IMR-90 (cell line): Measurements from ENCODE around the gene PROZ. TPM values are rescaled to one million over a fixed set of nuclear protein-coding genes. Genes with fewer than 3 reads are reported as not detected.

ENCODE experiments used
- ATAC-seq: fragments of 200-7000 bp; cut with Tn5 transposase; 2 replicates; pipeline ENCODE4 v1.9.1; 2020; ENCODE audit warnings: low read depth, mild to moderate bottlenecking, moderate library complexity
- BruUV-seq: library from RNA; stranded (reverse); fragments of 400-500 nt; replicated peaks from 2 replicates; lab custom pipeline; 2021; lab: Mats Ljungman, UMichigan
- CTCF ChIA-PET: fragments of 300-600 bp; formaldehyde crosslinking; extraction: SDS; loops from one replicate; lab custom pipeline; 2021; ENCODE audit warnings: antibody characterized with exemption; lab: Yijun Ruan, JAX
- POLR2A ChIA-PET: fragments of 300-600 bp; sonication (Branson Sonifier 250); formaldehyde crosslinking; loops from one replicate; lab custom pipeline; 2022; ENCODE audit warnings: antibody characterized with exemption; ENCODE audit not compliant: unreplicated experiment; lab: Charles Lee
- DNase-seq: peaks from one replicate; pipeline ENCODE4 v3.0.0; 2013
- H2AFZ ChIP-seq: replicated peaks from 2 replicates; pipeline ENCODE3; 2013; ENCODE audit warnings: low read length, mild to moderate bottlenecking; ENCODE audit not compliant: poor library complexity
- H2AK5ac ChIP-seq: 2 replicates; pipeline ENCODE4 v1.6.1; 2013; ENCODE audit warnings: low read depth, low read length, inconsistent platforms
- H2AK9ac ChIP-seq: replicated peaks from 2 replicates; pipeline ENCODE3; 2013; ENCODE audit warnings: mild to moderate bottlenecking, low read depth, low read length, moderate library complexity; ENCODE audit not compliant: poor library complexity
- H2BK120ac ChIP-seq: 2 replicates; pipeline ENCODE4 v1.6.1; 2013; ENCODE audit warnings: low read depth, low read length, inconsistent platforms
- H2BK15ac ChIP-seq: 3 replicates; pipeline ENCODE4 v1.6.1; 2013; ENCODE audit warnings: low read depth, low read length, inconsistent platforms
- H2BK20ac ChIP-seq: 2 replicates; pipeline ENCODE4 v1.6.1; 2013; ENCODE audit warnings: low read depth, mild to moderate bottlenecking, inconsistent platforms, low read length, moderate library complexity
- H2BK5ac ChIP-seq: 2 replicates; pipeline ENCODE4 v1.6.1; 2013; ENCODE audit warnings: mild to moderate bottlenecking, low read depth, low read length, inconsistent platforms; ENCODE audit not compliant: poor library complexity, severe bottlenecking
- H3K14ac ChIP-seq: replicated peaks from 2 replicates; pipeline ENCODE4 v1.6.1; 2013; ENCODE audit warnings: low read depth, low read length, inconsistent platforms
- H3K18ac ChIP-seq: 2 replicates; pipeline ENCODE4 v1.6.1; 2013; ENCODE audit warnings: low read depth, low read length, control low read depth
- H3K23ac ChIP-seq: 2 replicates; pipeline ENCODE4 v1.6.1; 2013; ENCODE audit warnings: low read depth, low read length, inconsistent platforms
- H3K27ac ChIP-seq: 2 replicates; pipeline ENCODE4 v1.5.1; 2013; ENCODE audit warnings: mild to moderate bottlenecking, control low read depth, low read length; ENCODE audit not compliant: insufficient read depth
- H3K27me3 ChIP-seq: 2 replicates; pipeline ENCODE4 v1.6.1; 2013; ENCODE audit warnings: low read length; ENCODE audit not compliant: control insufficient read depth, insufficient read depth
- H3K36me3 ChIP-seq: 2 replicates; pipeline ENCODE4 v1.6.1; 2013; ENCODE audit warnings: low read length, mixed read lengths; ENCODE audit not compliant: control insufficient read depth, insufficient read depth
- H3K4ac ChIP-seq: 2 replicates; pipeline ENCODE4 v1.6.1; 2013; ENCODE audit warnings: low read depth, low read length, inconsistent platforms
- H3K4me1 ChIP-seq: 2 replicates; pipeline ENCODE4 v1.6.1; 2013; ENCODE audit warnings: low read length, mixed read lengths; ENCODE audit not compliant: control insufficient read depth, insufficient read depth
- H3K4me2 ChIP-seq: 2 replicates; pipeline ENCODE4 v1.6.1; 2013; ENCODE audit warnings: low read depth, mild to moderate bottlenecking, control low read depth, low read length, moderate library complexity
- H3K4me3 ChIP-seq: 2 replicates; pipeline ENCODE4 v1.5.1; 2013; ENCODE audit warnings: low read depth, mild to moderate bottlenecking, control low read depth, low read length, moderate library complexity; ENCODE audit not compliant: insufficient read depth
- H3K56ac ChIP-seq: 2 replicates; pipeline ENCODE4 v1.6.1; 2013; ENCODE audit warnings: low read length, inconsistent platforms; ENCODE audit not compliant: insufficient read depth; ENCODE audit errors: extremely low read depth
- H3K79me1 ChIP-seq, 2 experiments: 2 replicates each; pipeline ENCODE4 v1.6.1; 2013; ENCODE audit warnings: low read length in 2 of 2, inconsistent platforms in 1 of 2, low read depth in 1 of 2
- H3K9ac ChIP-seq: 2 replicates; pipeline ENCODE4 v1.6.1; 2013; ENCODE audit warnings: low read depth, low read length, control low read depth
- H3K9me1 ChIP-seq: 2 replicates; pipeline ENCODE4 v1.6.1; 2013; ENCODE audit warnings: low read length, inconsistent platforms; ENCODE audit not compliant: insufficient read depth
- H3K9me3 ChIP-seq: 2 replicates; pipeline ENCODE4 v1.6.1; 2013; ENCODE audit warnings: low read length; ENCODE audit not compliant: control insufficient read depth, insufficient read depth
- H4K20me1 ChIP-seq: 2 replicates; pipeline ENCODE4 v1.6.1; 2013; ENCODE audit warnings: low read length, inconsistent platforms; ENCODE audit not compliant: insufficient read depth
- H4K5ac ChIP-seq: 2 replicates; pipeline ENCODE4 v1.6.1; 2013; ENCODE audit warnings: mild to moderate bottlenecking, low read depth, low read length, control low read depth
- H4K8ac ChIP-seq, 2 experiments: 2 replicates each; pipeline ENCODE4 v1.6.1; 2013; ENCODE audit warnings: low read depth in 2 of 2, low read length in 2 of 2, control low read depth in 1 of 2, inconsistent platforms in 1 of 2
- H4K91ac ChIP-seq: 2 replicates; pipeline ENCODE4 v1.6.1; 2013; ENCODE audit warnings: low read depth, low read length, inconsistent platforms; ENCODE audit not compliant: insufficient read depth
- CEBPB ChIP-seq: IDR thresholded peaks from 2 replicates; pipeline ENCODE4 v1.6.1; 2012; ENCODE audit warnings: low read depth, low read length, improper control_type of control experiment
- CHD1 ChIP-seq: IDR thresholded peaks from 2 replicates; pipeline ENCODE4 v1.6.1; 2012; ENCODE audit warnings: low read depth, low read length, improper control_type of control experiment
- CTCF ChIP-seq: conservative IDR thresholded peaks from 2 replicates; pipeline ENCODE4 v1.5.1; 2012; ENCODE audit warnings: mild to moderate bottlenecking, low read depth, low read length, improper control_type of control experiment
- ELK1 ChIP-seq: fragments of 150-350 bp; IDR thresholded peaks from 2 replicates; pipeline ENCODE4 v1.6.1; 2016; ENCODE audit warnings: low read depth, mild to moderate bottlenecking, low read length, moderate library complexity, borderline replicate concordance
- MAFK ChIP-seq: IDR thresholded peaks from 2 replicates; pipeline ENCODE4 v1.6.1; 2012; ENCODE audit warnings: low read depth, low read length, improper control_type of control experiment
- MAZ ChIP-seq: IDR thresholded peaks from 2 replicates; pipeline ENCODE4 v1.6.1; 2012; ENCODE audit warnings: low read depth, mild to moderate bottlenecking, low read length, improper control_type of control experiment, moderate library complexity, borderline replicate concordance
- MXI1 ChIP-seq: IDR thresholded peaks from 2 replicates; pipeline ENCODE4 v1.6.1; 2012; ENCODE audit warnings: low read depth, mild to moderate bottlenecking, low read length, moderate library complexity, borderline replicate concordance
- NFE2L2 ChIP-seq: fragments of 150-350 bp; IDR thresholded peaks from 2 replicates; pipeline ENCODE4 v1.6.1; 2016; ENCODE audit warnings: low read depth, mild to moderate bottlenecking, low read length
- POLR2A ChIP-seq: IDR thresholded peaks from 2 replicates; pipeline ENCODE4 v1.6.1; 2012; ENCODE audit warnings: mild to moderate bottlenecking, low read depth, low read length
- RAD21 ChIP-seq: IDR thresholded peaks from 2 replicates; pipeline ENCODE4 v1.6.1; 2012; ENCODE audit warnings: low read length, improper control_type of control experiment
- RCOR1 ChIP-seq: IDR thresholded peaks from 2 replicates; pipeline ENCODE4 v1.6.1; 2012; ENCODE audit warnings: mild to moderate bottlenecking, low read length, improper control_type of control experiment; ENCODE audit not compliant: insufficient replicate concordance
- SMC3 ChIP-seq: fragments of 150-350 bp; IDR thresholded peaks from 2 replicates; pipeline ENCODE4 v1.6.1; 2016; ENCODE audit warnings: low read depth, mild to moderate bottlenecking, antibody characterized with exemption, low read length, moderate library complexity
- USF2 ChIP-seq: fragments of 150-350 bp; IDR thresholded peaks from 2 replicates; pipeline ENCODE4 v1.6.1; 2017; ENCODE audit warnings: mild to moderate bottlenecking, antibody characterized with exemption, low read length, low read depth
- WGBS, 2 experiments: methylation state at CpG; one replicate each; pipeline versions ENCODE4 v1.1.5 to v1.1.7; 2013; ENCODE audit warnings: missing lambda C conversion rate in 2 of 2; ENCODE audit not compliant: insufficient read length in 1 of 2; ENCODE audit errors: extremely low coverage in 2 of 2; 5-methylcytosine and 5-hydroxymethylcytosine counted together
- dilution Hi-C: fragments of 300-500 bp; cut with HindIII; formaldehyde crosslinking; loops from one replicate; pipeline ENCODE4 v1.14.3; 2018; ENCODE audit warnings: low sequenced_read_pairs; ENCODE audit not compliant: unreplicated experiment
- in situ Hi-C: fragments of 300-500 bp; cut with MboI; formaldehyde crosslinking; loops from 3 replicates; pipeline ENCODE4 v1.14.3; 2019; ENCODE audit warnings: low sequenced_read_pairs, inconsistent platforms, mixed read lengths
- intact Hi-C: fragments of 100-400 bp; cut with micrococcal nuclease; formaldehyde crosslinking; loops from 2 replicates; pipeline ENCODE4 v1.10.0; 2022
- polyA plus RNA-seq, 3 experiments: library from polyadenylated mRNA; depleted of rRNA; stranded (reverse); fragments of >200 nt; gene quantifications; 2 replicates each; pipeline ENCODE4 v1.2.3, GENCODE V29; 2012; ENCODE audit warnings: low replicate concordance in 1 of 3
- total RNA-seq: library from RNA; depleted of rRNA; stranded (reverse); fragments of >200 nt; gene quantifications from 2 replicates; pipeline ENCODE4 v1.2.3, GENCODE V29; 2012

Gene PROZ
- total and polyA plus RNA-seq, 2 of the 4 experiments (the other 2 are of a cell fraction) = not detected

GRCh38 chr13:113208421-113209335 is 50.2 kb downstream of the PROZ start, which contains the start of gene PCID2:
Gene PCID2 (minus strand): TSS chr13:113208669. CDS start chr13:113208634, 35 bp downstream.
- Histone ChIP-seq H4K8ac (peak within 1 kb of the TSS; percentile 27 to 97), H3K14ac (peak within 1 kb of the TSS; percentile 80), H4K5ac (peak within 1 kb of the TSS; percentile 98), H4K20me1 (peaks cover 43% of the 10 kb centered on the region), H3K4me3 (peak within 1 kb of the TSS; percentile 96), H3K27me3 (no peaks in the 10 kb centered on the region), H2BK15ac (no peak within 1 kb of the TSS; the same call in 1 of the 3 replicates), H3K9me1 (peaks cover 20% of the 10 kb centered on the region), H3K4me2 (peak within 1 kb of the TSS; percentile 100), H3K23ac (peak within 1 kb of the TSS; percentile 88), H3K9me3 (no peaks in the 10 kb centered on the region), H3K56ac (peak within 1 kb of the TSS; percentile 58), H2BK120ac (peak within 1 kb of the TSS; percentile 77), H3K79me1 (peaks cover 19 to 50% of the 10 kb centered on the region in 2 experiments), H3K36me3 (peaks cover 11% of the 10 kb centered on the region), H2BK20ac (peak within 1 kb of the TSS; percentile 27), H4K91ac (peak within 1 kb of the TSS; percentile 93), H2AK9ac (peak within 1 kb of the TSS; percentile 98), H3K27ac (peak within 1 kb of the TSS; percentile 99), H2AFZ (peak within 1 kb of the TSS; percentile 91), H3K4me1 (peaks cover 21% of the 10 kb centered on the region), H2BK5ac (peak within 1 kb of the TSS; percentile 99), H3K4ac (peak within 1 kb of the TSS; percentile 87), H3K18ac (peak within 1 kb of the TSS; percentile 87), H2AK5ac (peak within 1 kb of the TSS; percentile 45), H3K9ac (peak within 1 kb of the TSS; percentile 95)
- ATAC-seq (peak; percentile 73), DNase-seq (peak; percentile 84)
- 0% methylated on average over 31 of the region's 103 CpGs; no CpG with 5 or more reads in 1 of the 2 experiments for WGBS, 2 experiments
- POLR2A ChIA-PET = interaction anchor here (0.6 to 1.7 kb wide), 2 partner anchors 8 to 21 kb away, joined by 4 read pairs; no protein-coding TSS in a partner anchor
- BruUV-seq = no TSS peak
- intact Hi-C loops (loop anchor here (2.0 kb wide), 1 partner anchor 30 kb away; no protein-coding TSS in a partner anchor), dilution Hi-C loops (no loop called here), in situ Hi-C loops (no loop called here)
- CTCF ChIA-PET = no interaction called here
- TF ChIP-seq USF2 (no peak), RCOR1 (no peak), ELK1 (no peak), RAD21 (no peak), NFE2L2 (0 out of 2 replicates have a peak, but pooled peaks have one; percentile 12), SMC3 (no peak), CTCF (no peak), MAFK (no peak), POLR2A (no peak; the same call in 1 of the 2 replicates), CHD1 (no peak), CEBPB (no peak), MXI1 (no peak), MAZ (peak; percentile 88; the same call in 1 of the 2 replicates)
